Femur (tissue), 1 donor: ENCODE measurements around the gene POMGNT1.
A peak's percentile ranks its signal among the peaks of the same experiment; 100 is the strongest.
"Not testable (repeated sequence)": the region's sequence is repeated elsewhere in the genome, so short reads cannot be mapped to it uniquely, and the experiment has no call there.

Experiments used
- DNase-seq: peaks from one replicate; pipeline ENCODE4 v3.0.0-alpha.2; 2017

Gene POMGNT1

GRCh38 chr1:46197964-46198811, at the start of gene POMGNT1:
TSS of gene POMGNT1 (minus strand) at chr1:46198434. CDS start at chr1:46197821, 613 bp downstream.
- DNase-seq: peak; percentile 83

- peak; percentile 98 for DNase-seq
These were observed 49.3 kb upstream of the POMGNT1 start, which contains the start of gene RAD54L for GRCh38 chr1:46247436-46248121. TSS of gene RAD54L (plus strand) at chr1:46247763. CDS start at chr1:46248406, 643 bp downstream.

GRCh38 chr1:46246548-46247435, 48.6 kb upstream of the POMGNT1 start:
- DNase-seq: peak; percentile 84

GRCh38 chr1:46246136-46246535, 47.9 kb upstream of the POMGNT1 start:
- not testable (repeated sequence) for DNase-seq

GRCh38 chr1:46244656-46245371, 46.6 kb upstream of the POMGNT1 start:
- no peak for DNase-seq

GRCh38 chr1:46243831-46244230, 45.6 kb upstream of the POMGNT1 start:
- not testable (repeated sequence) for DNase-seq

GRCh38 chr1:46242918-46243317, 44.7 kb upstream of the POMGNT1 start:
- DNase-seq: no peak

- not testable (repeated sequence) for DNase-seq
These were observed 43.5 kb upstream of the POMGNT1 start for GRCh38 chr1:46241733-46242132.

GRCh38 chr1:46238865-46239264, 40.6 kb upstream of the POMGNT1 start:
- DNase-seq: not testable (repeated sequence)

- no peak for DNase-seq
These were observed 38.6 kb upstream of the POMGNT1 start for GRCh38 chr1:46236882-46237281.

- DNase-seq: not testable (repeated sequence)
These were observed 33.0 kb upstream of the POMGNT1 start for GRCh38 chr1:46231231-46231630.

GRCh38 chr1:46224966-46225365, 26.7 kb upstream of the POMGNT1 start:
- DNase-seq: no peak

GRCh38 chr1:46223472-46223943, 25.3 kb upstream of the POMGNT1 start:
- peak; percentile 73 for DNase-seq

GRCh38 chr1:46223055-46223454, 24.8 kb upstream of the POMGNT1 start:
- not testable (repeated sequence) for DNase-seq

- no peak for DNase-seq
These were observed 23.5 kb upstream of the POMGNT1 start for GRCh38 chr1:46221749-46222148.

- DNase-seq: no peak
These were observed 22.6 kb upstream of the POMGNT1 start for GRCh38 chr1:46220808-46221207.

- no peak for DNase-seq
These were observed 21.6 kb upstream of the POMGNT1 start for GRCh38 chr1:46219551-46220520.

GRCh38 chr1:46218443-46218842, 20.2 kb upstream of the POMGNT1 start:
- no peak for DNase-seq

GRCh38 chr1:46215504-46215903, 17.3 kb upstream of the POMGNT1 start:
- no peak for DNase-seq

- no peak for DNase-seq
These were observed 12.8 kb upstream of the POMGNT1 start for GRCh38 chr1:46211051-46211450.

- no peak for DNase-seq
These were observed 12.3 kb upstream of the POMGNT1 start for GRCh38 chr1:46210561-46210960.
